Endothelial cell of umbilical vein (primary cell): ENCODE results near the gene TFF1. TPM values are rescaled to one million over a fixed set of nuclear protein-coding genes. Genes with fewer than 3 reads are reported as not detected.

Experiments
- BruUV-seq: library from RNA; stranded (reverse); fragments of 400-500 nt; replicated peaks from 2 replicates; lab custom pipeline; 2021; lab: Mats Ljungman, UMichigan
- CTCF ChIA-PET: fragments of 300-600, 350-600 bp; sonication (Branson Sonifier 250); formaldehyde crosslinking; loops from one replicate; lab custom pipeline; 2021; ENCODE audit warnings: antibody characterized with exemption, inconsistent platforms; lab: Charles Lee
- POLR2A ChIA-PET: fragments of 300-600, 350-600 bp; sonication (Branson Sonifier 250); formaldehyde crosslinking; loops from one replicate; lab custom pipeline; 2021; ENCODE audit warnings: antibody characterized with exemption, inconsistent platforms; lab: Charles Lee
- DNase-seq: peaks from one replicate; pipeline ENCODE4 v3.0.0-alpha.2; 2011; ENCODE audit warnings: low read depth, low spot score
- FAIRE-seq: peaks from 2 replicates; lab custom pipeline; 2011; peaks lifted over from hg19 to GRCh38; lab: Jason Lieb, UNC
- H2AFZ ChIP-seq: 2 replicates; pipeline ENCODE4 v1.6.0; 2012; ENCODE audit warnings: low read depth, low read length, control low read depth, inconsistent platforms
- H3K27ac ChIP-seq: 2 replicates; pipeline ENCODE4 v1.5.1; 2011; ENCODE audit warnings: low read depth, mild to moderate bottlenecking, control low read depth, low read length, moderate library complexity; ENCODE audit not compliant: insufficient read depth
- H3K27me3 ChIP-seq, 2 experiments: 2 replicates each; pipeline versions ENCODE4 v1.6.0 to v1.6.1; 2011; ENCODE audit warnings: low read length in 2 of 2, mixed read lengths in 1 of 2; ENCODE audit not compliant: control insufficient read depth in 2 of 2, insufficient read depth in 2 of 2
- H3K36me3 ChIP-seq, 2 experiments: 2 replicates in 1 of 2; 3 replicates in 1 of 2; pipeline ENCODE4 v1.5.1; 2011; ENCODE audit warnings: low read length in 2 of 2, mild to moderate bottlenecking in 1 of 2, moderate library complexity in 1 of 2; ENCODE audit not compliant: control insufficient read depth in 2 of 2, insufficient read depth in 2 of 2; ENCODE audit errors: extremely low read depth in 1 of 2
- H3K4me1 ChIP-seq: 3 replicates; pipeline ENCODE4 v1.5.1; 2011; ENCODE audit warnings: mild to moderate bottlenecking, low read length; ENCODE audit not compliant: control insufficient read depth, insufficient read depth; ENCODE audit errors: extremely low read depth
- H3K4me2 ChIP-seq: 2 replicates; pipeline ENCODE4 v1.6.1; 2011; ENCODE audit warnings: low read length, control low read depth, mixed read lengths; ENCODE audit not compliant: insufficient read depth
- H3K4me3 ChIP-seq, 3 experiments: fragments of 200-600 bp in 1 of 3; sonication (generic), shearing (Covaris generic) in 1 of 3; replicated peaks in 1 of 3; 2 replicates each; pipeline ENCODE4 v1.5.1; 2011 to 2016; ENCODE audit warnings: control low read depth in 3 of 3, low read length in 3 of 3, mild to moderate bottlenecking in 2 of 3, inconsistent platforms in 1 of 3, low read depth in 1 of 3, moderate library complexity in 1 of 3; ENCODE audit not compliant: insufficient read depth in 1 of 3
- H3K79me2 ChIP-seq: 2 replicates; pipeline ENCODE4 v1.6.0; 2012; ENCODE audit warnings: low read length, inconsistent platforms; ENCODE audit not compliant: control insufficient read depth, insufficient read depth
- H3K9ac ChIP-seq: replicated peaks from 2 replicates; pipeline ENCODE3; 2011; ENCODE audit warnings: low read length, control low read depth; ENCODE audit not compliant: insufficient read depth; ENCODE audit errors: extremely low read depth
- H3K9me1 ChIP-seq: replicated peaks from 3 replicates; pipeline ENCODE4 v1.6.0; 2011; ENCODE audit warnings: mild to moderate bottlenecking, low read length; ENCODE audit not compliant: control insufficient read depth, insufficient read depth; ENCODE audit errors: extremely low read depth
- H3K9me3 ChIP-seq: replicated peaks from 2 replicates; pipeline ENCODE4 v1.5.1; 2012; ENCODE audit warnings: low read length, inconsistent platforms; ENCODE audit not compliant: control insufficient read depth, insufficient read depth
- H4K20me1 ChIP-seq: replicated peaks from 2 replicates; pipeline ENCODE3; 2011; ENCODE audit warnings: mild to moderate bottlenecking, low read length; ENCODE audit not compliant: control insufficient read depth, insufficient read depth; ENCODE audit errors: extremely low read depth
- CTCF ChIP-seq, 2 donors: IDR thresholded peaks; 1 replicate in 1 of 2; 2 replicates in 1 of 2; pipeline ENCODE4 v1.5.1; 2011; ENCODE audit warnings: low read length in 2 of 2, mild to moderate bottlenecking in 2 of 2, moderate library complexity in 2 of 2, control low read depth in 1 of 2, inconsistent platforms in 1 of 2, low read depth in 1 of 2; ENCODE audit not compliant: insufficient read depth in 1 of 2; ENCODE audit errors: extremely low read depth in 1 of 2
- EZH2 ChIP-seq: IDR thresholded peaks from 2 replicates; pipeline ENCODE4 v1.6.1; 2012; ENCODE audit warnings: borderline replicate concordance, low read depth, mild to moderate bottlenecking, moderate library complexity, low read length, inconsistent platforms; ENCODE audit not compliant: severe bottlenecking
- FOS ChIP-seq: IDR thresholded peaks from 2 replicates; pipeline ENCODE4 v1.6.1; 2011; ENCODE audit warnings: mild to moderate bottlenecking, low read length, moderate library complexity, borderline replicate concordance; ENCODE audit not compliant: insufficient read depth
- GATA2 ChIP-seq: IDR thresholded peaks from 2 replicates; pipeline ENCODE4 v1.7.0; 2011; ENCODE audit warnings: low read depth, mild to moderate bottlenecking, moderate library complexity, mixed read lengths, low read length; ENCODE audit not compliant: insufficient read length, insufficient read depth
- JUN ChIP-seq: IDR thresholded peaks from 2 replicates; pipeline ENCODE4 v1.6.1; 2011; ENCODE audit warnings: borderline replicate concordance, low read depth; ENCODE audit not compliant: insufficient read length, insufficient read depth
- MAX ChIP-seq: IDR thresholded peaks from 2 replicates; pipeline ENCODE4 v1.6.1; 2011; ENCODE audit not compliant: insufficient read depth, insufficient read length
- MYC ChIP-seq: IDR thresholded peaks from one replicate; pipeline ENCODE4 v1.6.1; 2011; ENCODE audit warnings: mild to moderate bottlenecking, low read depth, low read length
- POLR2A ChIP-seq: IDR thresholded peaks from 2 replicates; pipeline ENCODE4 v1.6.1; 2012; ENCODE audit warnings: low read depth, mild to moderate bottlenecking, control low read depth, low read length
- POLR2AphosphoS5 ChIP-seq: IDR thresholded peaks from 2 replicates; pipeline ENCODE4 v1.6.1; 2012; ENCODE audit warnings: low read depth, mild to moderate bottlenecking, control low read depth, low read length, moderate library complexity; ENCODE audit not compliant: insufficient read depth
- dilution Hi-C: fragments of 300-500 bp; cut with MboI; formaldehyde crosslinking; loops from one replicate; pipeline ENCODE4 v1.15.0; 2019; ENCODE audit warnings: low sequenced_read_pairs; ENCODE audit not compliant: extremely low pct_ligation_motif_present
- intact Hi-C: fragments of 100-400 bp; cut with micrococcal nuclease; formaldehyde crosslinking; loops from one replicate; pipeline ENCODE4 v1.10.0; 2022
- polyA plus RNA-seq, 4 experiments: library from polyadenylated mRNA; depleted of rRNA in 3 of 4; stranded (reverse) in 3 of 4; unstranded in 1 of 4; fragments of >200 nt; gene quantifications; 2 replicates each; pipeline versions ENCODE4 v1.2.1 to v1.2.3, GENCODE V29; 2011 to 2012; ENCODE audit warnings: missing spikeins in 1 of 4
- total RNA-seq: library from RNA; stranded (reverse); gene quantifications from 2 replicates; pipeline ENCODE4 v1.2.3, GENCODE V29; 2021

TFF1 gene
- total and polyA plus RNA-seq, 2 donors (not counting 3 experiments of a cell fraction or from before 2014, with no cell fraction given), result not detected

- CTCF ChIA-PET, result interaction anchor here (1.0 to 1.1 kb wide), 2 partner anchors 11 to 40 kb away, joined by 3 to 7 read pairs; no protein-coding TSS in a partner anchor
- DNase-seq (no peak), FAIRE-seq (no peak)
- no peaks in the 10 kb centered on the region for H3K4me1 ChIP-seq
- H3K9ac ChIP-seq, result no peak overlapping the region
- no peaks in the 10 kb centered on the region for H3K9me1 ChIP-seq
- H3K9me3 ChIP-seq, result no peaks in the 10 kb centered on the region
- H2AFZ ChIP-seq, result no peak overlapping the region
- dilution Hi-C loops, result no loop called here
- no TSS peak for BruUV-seq
- intact Hi-C loops, result no loop called here
- no peak overlapping the region for H3K4me3 ChIP-seq
- H3K27me3 ChIP-seq, result no peaks in the 10 kb centered on the region
- no peaks in the 10 kb centered on the region for H3K79me2 ChIP-seq
- POLR2A ChIA-PET, result no interaction called here
- no peaks in the 10 kb centered on the region for H3K36me3 ChIP-seq
- no peak for TF ChIP-seq EZH2
- no peak for TF ChIP-seq FOS
- TF ChIP-seq MYC, result no peak
- no peak for TF ChIP-seq CTCF (IDR thresholded peaks at IDR 0.05; ENCODE audit: extremely low read depth in 1 of 2, insufficient read depth in 1 of 2, low read depth in 1 of 2, low read length in 2 of 2)
- TF ChIP-seq POLR2AphosphoS5, result no peak
- TF ChIP-seq MAX, result no peak
- TF ChIP-seq JUN, result no peak
- TF ChIP-seq GATA2, result no peak
- TF ChIP-seq POLR2A, result no peak
- no peaks in the 10 kb centered on the region for H4K20me1 ChIP-seq
- no peak overlapping the region for H3K27ac ChIP-seq
- H3K4me2 ChIP-seq, result no peak overlapping the region
Observed at GRCh38 chr21:42349420-42350317, 16.7 kb downstream of the TFF1 start.
